Measurements from ENCODE around the gene IL16.

The IL16 gene

DNA sequence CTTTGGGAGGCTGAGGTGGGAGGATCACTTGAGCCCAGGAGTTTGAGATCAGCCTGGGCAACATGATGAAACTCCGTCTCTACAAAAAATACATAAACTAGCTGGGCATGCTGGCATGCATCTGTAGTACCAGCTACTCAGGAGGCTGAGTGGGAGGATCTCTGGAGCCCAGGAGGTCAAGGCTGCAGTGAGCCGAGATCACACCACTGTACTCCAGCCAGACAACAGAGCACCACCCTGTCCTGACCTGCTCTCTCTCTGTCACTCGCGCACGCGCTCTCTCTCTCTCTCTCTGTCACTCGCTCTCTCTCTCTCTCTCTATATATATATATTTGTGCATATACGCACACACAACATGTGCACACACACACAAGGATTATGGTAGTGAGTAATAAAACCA is 61.8 kb downstream of the IL16 start:
- no peaks in the 10 kb centered on the region for H3K9me3 ChIP-seq (ENCODE audit: insufficient read depth, low read depth, low read length)
- H3K9ac ChIP-seq (ENCODE audit: low read depth, low read length), result no peak overlapping the region
- H3K27me3 ChIP-seq (ENCODE audit: insufficient read depth, low read length), result no peaks in the 10 kb centered on the region
- H3K36me3 ChIP-seq (ENCODE audit: insufficient read depth, low read length), result no peaks in the 10 kb centered on the region
- WGBS, result 89% methylated on average over 6 of the region's 8 CpGs
- no peaks in the 10 kb centered on the region for H3K4me1 ChIP-seq (ENCODE audit: insufficient read depth, low read length)
- no peak overlapping the region for H3K27ac ChIP-seq (ENCODE audit: low read depth, low read length)
- H3K4me3 ChIP-seq (ENCODE audit: low read length), result no peak overlapping the region

DNA sequence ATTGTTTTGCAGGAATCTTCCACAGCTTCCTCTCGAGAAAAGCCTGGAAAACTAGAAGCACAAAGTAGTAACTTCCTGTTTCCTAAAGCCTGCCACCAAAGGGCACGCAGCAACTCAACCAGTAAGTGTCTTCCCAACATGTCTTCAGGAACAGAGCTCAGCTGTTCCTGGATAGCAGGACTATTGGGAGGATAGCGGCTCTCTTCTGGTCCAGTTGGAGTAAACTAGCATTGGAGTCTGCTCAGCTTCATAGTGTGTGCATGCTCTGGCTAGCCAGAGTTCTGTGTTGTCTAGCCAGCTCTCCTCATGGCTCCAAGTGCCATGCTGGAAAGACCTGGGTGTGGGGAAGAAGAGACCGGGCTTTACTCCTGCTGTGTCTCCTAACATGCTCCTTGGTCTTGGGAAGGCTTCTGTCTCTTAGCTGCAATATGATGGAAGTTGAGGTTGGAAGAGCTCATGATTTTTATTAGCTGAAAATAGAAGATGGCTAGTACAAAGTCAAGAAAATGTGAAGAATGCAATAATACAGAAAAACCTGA is 63.1 kb downstream of the IL16 start:
- Histone ChIP-seq H3K27ac (ENCODE audit: low read depth, low read length) (no peak overlapping the region), H3K27me3 (ENCODE audit: insufficient read depth, low read length) (no peaks in the 10 kb centered on the region), H3K9ac (ENCODE audit: low read depth, low read length) (no peak overlapping the region), H3K36me3 (ENCODE audit: insufficient read depth, low read length) (no peaks in the 10 kb centered on the region), H3K4me1 (ENCODE audit: insufficient read depth, low read length) (no peaks in the 10 kb centered on the region), H3K9me3 (ENCODE audit: insufficient read depth, low read depth, low read length) (no peaks in the 10 kb centered on the region), H3K4me3 (ENCODE audit: low read length) (no peak overlapping the region)
- WGBS, result 87% methylated on average over 4 of the region's 4 CpGs

DNA sequence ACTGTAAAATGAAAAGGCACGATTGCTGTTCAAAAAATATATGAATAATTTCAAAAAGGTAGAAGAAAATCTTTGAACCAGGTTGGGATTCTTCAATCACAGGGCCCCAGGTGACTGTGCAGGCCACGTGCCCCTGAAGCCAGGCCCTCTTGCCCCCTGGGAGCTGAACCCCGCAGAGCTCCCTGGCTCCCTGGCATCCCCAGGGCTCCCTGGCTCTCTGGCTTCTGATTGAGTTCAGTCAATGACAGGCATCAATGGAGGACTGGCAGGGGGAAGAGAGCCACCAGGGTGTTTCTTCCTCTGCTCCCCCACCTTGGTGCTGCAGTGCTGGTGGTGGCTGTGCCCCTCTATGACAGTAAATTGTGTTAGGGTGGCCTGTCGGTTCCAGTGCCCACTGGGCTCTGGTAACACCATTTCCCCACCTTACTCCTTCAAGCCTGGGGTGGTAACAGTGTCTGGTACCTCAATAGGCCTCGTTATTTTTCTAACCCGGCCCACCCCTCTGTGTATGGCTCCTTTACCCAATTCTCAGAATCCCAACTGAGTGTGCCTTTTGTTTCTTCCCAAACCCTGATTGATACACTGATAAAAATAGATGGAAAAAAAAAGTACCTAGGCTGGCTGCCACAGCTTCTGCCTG is 64.6 kb downstream of the IL16 start:
- Histone ChIP-seq H3K4me3 (ENCODE audit: low read length) (no peak overlapping the region), H3K9ac (ENCODE audit: low read depth, low read length) (no peak overlapping the region), H3K9me3 (ENCODE audit: insufficient read depth, low read depth, low read length) (no peaks in the 10 kb centered on the region), H3K27ac (ENCODE audit: low read depth, low read length) (no peak overlapping the region), H3K27me3 (ENCODE audit: insufficient read depth, low read length) (no peaks in the 10 kb centered on the region), H3K4me1 (ENCODE audit: insufficient read depth, low read length) (peaks cover 4% of the 10 kb centered on the region), H3K36me3 (ENCODE audit: insufficient read depth, low read length) (no peaks in the 10 kb centered on the region)
- 84% methylated on average over 6 of the region's 6 CpGs for WGBS

DNA sequence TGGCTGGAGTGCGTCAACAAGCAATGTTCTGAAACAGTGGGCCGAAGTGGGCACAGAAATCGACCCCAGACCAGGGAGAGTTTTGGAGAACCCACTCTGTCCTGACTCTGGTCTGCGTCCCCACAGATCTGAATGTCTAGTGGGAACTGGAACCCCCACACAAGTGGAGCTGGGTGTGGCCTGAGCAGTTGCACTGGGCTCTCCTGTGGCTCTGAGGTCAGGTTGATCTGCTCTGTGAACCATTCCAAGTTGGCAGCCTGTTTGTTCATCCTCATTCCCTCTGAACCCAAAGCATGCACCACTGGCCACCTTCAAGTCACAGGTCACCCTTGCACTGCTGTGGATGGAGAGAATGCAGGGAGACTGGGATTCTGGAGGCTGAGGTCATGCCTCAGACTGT is 66.8 kb downstream of the IL16 start:
- Histone ChIP-seq H3K27ac (ENCODE audit: low read depth, low read length) (no peak overlapping the region), H3K36me3 (ENCODE audit: insufficient read depth, low read length) (no peaks in the 10 kb centered on the region), H3K4me1 (ENCODE audit: insufficient read depth, low read length) (peaks cover 4% of the 10 kb centered on the region), H3K9me3 (ENCODE audit: insufficient read depth, low read depth, low read length) (no peaks in the 10 kb centered on the region), H3K4me3 (ENCODE audit: low read length) (no peak overlapping the region), H3K9ac (ENCODE audit: low read depth, low read length) (no peak overlapping the region), H3K27me3 (ENCODE audit: insufficient read depth, low read length) (no peaks in the 10 kb centered on the region)
- 96% methylated on average over 4 of the region's 4 CpGs for WGBS

DNA sequence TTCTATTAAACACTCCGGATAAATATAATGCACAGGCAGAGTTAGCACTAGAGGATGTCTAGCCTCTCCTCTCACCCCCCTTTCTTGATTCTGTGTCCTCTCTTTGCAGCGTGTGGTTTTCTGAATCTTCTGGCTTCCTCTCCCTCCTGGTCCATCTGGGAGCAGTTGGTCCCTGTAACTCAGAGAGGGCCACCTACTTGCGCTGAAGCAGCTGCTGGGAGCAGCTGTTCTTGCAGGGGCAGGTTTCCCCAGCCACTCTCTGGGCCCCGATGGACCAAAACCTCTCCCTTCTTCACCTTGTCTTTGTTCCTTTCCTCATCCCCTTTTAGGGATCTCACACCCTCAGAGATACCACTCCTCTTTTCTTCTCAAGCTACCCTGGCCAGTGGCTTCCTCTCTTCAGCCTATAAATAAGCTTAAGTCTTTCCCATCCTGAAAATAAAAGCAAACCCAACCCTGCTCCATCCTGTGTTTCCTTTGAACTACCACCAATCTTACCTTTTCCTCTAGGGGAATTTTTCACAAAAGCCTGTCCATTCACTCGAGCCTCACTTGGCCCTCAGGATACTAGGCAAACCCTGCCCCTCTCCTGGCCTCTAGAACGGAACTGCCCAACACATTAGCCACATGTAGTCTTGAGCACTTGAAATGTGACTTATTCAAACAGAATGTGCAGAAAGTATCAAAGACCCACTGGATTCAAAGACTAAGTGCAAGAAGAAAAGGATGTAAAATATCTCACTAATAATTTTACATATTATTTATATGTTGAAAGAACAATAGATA is 67.6 kb downstream of the IL16 start:
- H3K9me3 ChIP-seq (ENCODE audit: insufficient read depth, low read depth, low read length), result no peaks in the 10 kb centered on the region
- H3K27ac ChIP-seq (ENCODE audit: low read depth, low read length), result no peak overlapping the region
- H3K4me3 ChIP-seq (ENCODE audit: low read length), result no peak overlapping the region
- H3K36me3 ChIP-seq (ENCODE audit: insufficient read depth, low read length), result no peaks in the 10 kb centered on the region
- 93% methylated on average over 6 of the region's 6 CpGs for WGBS
- no peak overlapping the region for H3K9ac ChIP-seq (ENCODE audit: low read depth, low read length)
- peaks cover 4% of the 10 kb centered on the region for H3K4me1 ChIP-seq (ENCODE audit: insufficient read depth, low read length)
- no peaks in the 10 kb centered on the region for H3K27me3 ChIP-seq (ENCODE audit: insufficient read depth, low read length)

DNA sequence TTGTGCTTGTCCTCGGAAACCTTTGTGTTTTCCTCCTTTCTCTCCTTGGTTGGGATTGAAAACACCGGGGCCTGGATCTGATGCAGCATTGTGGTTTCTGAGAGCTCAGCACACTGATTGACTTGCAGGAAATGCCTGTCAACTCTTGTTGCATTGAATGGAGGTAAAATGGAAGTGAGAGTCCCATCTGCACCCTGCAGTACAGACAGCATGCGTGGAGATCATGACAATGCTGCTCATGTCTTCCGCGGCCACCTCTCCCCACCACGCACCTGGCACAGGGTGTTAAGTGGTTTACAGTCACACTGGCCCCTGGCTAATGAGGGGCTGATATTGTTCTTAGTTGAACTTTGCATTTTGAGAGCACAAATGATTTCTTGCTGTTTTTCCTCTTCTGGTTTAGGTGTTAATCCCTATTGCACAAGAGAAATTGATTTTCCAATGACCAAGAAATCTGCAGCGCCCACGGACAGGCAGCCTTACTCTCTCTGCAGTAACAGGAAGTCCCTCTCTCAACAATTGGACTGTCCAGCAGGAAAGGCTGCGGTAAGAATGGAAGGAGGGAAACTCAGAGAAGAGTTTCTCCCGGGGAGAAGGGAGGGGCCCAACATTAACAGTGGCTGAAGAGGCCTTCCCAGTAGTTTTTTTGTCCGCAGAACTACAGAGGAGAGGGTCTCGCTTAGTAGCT is 68.7 kb downstream of the IL16 start:
- Histone ChIP-seq H3K4me3 (ENCODE audit: low read length) (no peak overlapping the region), H3K27me3 (ENCODE audit: insufficient read depth, low read length) (no peaks in the 10 kb centered on the region), H3K4me1 (ENCODE audit: insufficient read depth, low read length) (peaks cover 4% of the 10 kb centered on the region), H3K36me3 (ENCODE audit: insufficient read depth, low read length) (no peaks in the 10 kb centered on the region), H3K9me3 (ENCODE audit: insufficient read depth, low read depth, low read length) (no peaks in the 10 kb centered on the region), H3K9ac (ENCODE audit: low read depth, low read length) (no peak overlapping the region), H3K27ac (ENCODE audit: low read depth, low read length) (no peak overlapping the region)
- 69% methylated on average over 12 of the region's 12 CpGs for WGBS

DNA sequence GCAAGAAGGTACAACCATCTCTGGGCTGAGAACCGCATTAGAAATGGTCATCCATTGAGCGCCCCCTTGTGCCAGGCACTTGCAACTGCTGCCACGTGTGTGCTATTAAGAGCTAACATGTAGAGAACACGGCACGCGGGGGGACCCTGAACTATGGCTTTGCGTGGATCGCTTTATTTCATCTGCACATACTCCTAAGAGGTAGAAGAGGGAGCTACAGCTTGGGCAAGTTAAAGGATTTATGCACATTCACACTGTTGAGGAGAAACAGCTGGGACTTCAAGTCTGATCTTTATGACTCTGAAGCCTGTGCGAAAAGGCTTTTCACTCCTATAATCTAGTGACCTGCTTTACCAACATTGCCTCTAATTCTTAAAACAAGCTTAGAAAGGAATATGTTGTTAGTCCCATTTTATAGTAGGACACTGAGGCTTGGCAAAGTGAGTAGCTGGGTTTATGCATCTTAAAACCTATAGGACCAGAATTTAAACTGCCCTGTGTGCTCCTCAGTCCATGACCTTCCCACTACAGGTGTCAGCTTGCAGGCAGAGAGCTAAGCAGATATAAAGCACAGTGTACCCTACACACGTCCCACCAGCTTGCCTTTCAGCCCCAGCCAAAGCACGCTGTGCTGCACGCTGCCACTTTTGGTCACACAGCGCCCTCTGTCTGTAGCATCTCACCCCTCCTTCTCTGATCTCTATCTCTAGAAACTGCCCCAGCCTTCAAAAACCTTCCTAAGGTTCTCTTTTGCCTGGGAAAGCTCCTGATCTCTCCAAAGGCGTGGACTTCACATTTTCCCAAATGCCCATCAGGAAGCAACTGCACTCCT is 69.5 kb downstream of the IL16 start:
- H3K4me1 ChIP-seq (ENCODE audit: insufficient read depth, low read length), result peaks cover 4% of the 10 kb centered on the region
- H3K27ac ChIP-seq (ENCODE audit: low read depth, low read length), result no peak overlapping the region
- H3K9ac ChIP-seq (ENCODE audit: low read depth, low read length), result no peak overlapping the region
- no peaks in the 10 kb centered on the region for H3K27me3 ChIP-seq (ENCODE audit: insufficient read depth, low read length)
- H3K36me3 ChIP-seq (ENCODE audit: insufficient read depth, low read length), result no peaks in the 10 kb centered on the region
- peak overlapping the region; percentile 35 for H3K4me3 ChIP-seq (ENCODE audit: low read length)
- 6% methylated on average over 14 of the region's 14 CpGs for WGBS
- H3K9me3 ChIP-seq (ENCODE audit: insufficient read depth, low read depth, low read length), result no peaks in the 10 kb centered on the region

DNA sequence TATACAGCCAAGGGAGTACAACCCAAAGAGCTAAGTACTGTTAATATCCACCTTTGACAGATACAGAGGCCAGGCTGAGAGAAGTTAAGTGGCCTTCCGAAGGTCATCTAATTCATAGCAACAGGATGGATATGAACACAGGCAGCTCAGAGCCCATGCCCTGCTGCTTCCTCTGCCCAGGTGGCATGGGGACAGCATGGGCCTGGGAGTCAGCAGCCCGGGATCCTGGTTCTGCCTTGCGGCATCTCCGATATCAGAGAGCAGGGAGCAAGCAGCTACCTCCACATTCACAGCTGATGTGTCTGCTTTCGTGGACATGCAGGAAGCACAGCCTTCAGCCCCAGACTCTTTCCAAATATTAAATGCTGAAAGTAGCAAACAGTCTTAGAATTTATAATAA is 71.7 kb downstream of the IL16 start:
- Histone ChIP-seq H3K27me3 (ENCODE audit: insufficient read depth, low read length) (no peaks in the 10 kb centered on the region), H3K9me3 (ENCODE audit: insufficient read depth, low read depth, low read length) (no peaks in the 10 kb centered on the region), H3K36me3 (ENCODE audit: insufficient read depth, low read length) (no peaks in the 10 kb centered on the region), H3K9ac (ENCODE audit: low read depth, low read length) (no peak overlapping the region), H3K27ac (ENCODE audit: low read depth, low read length) (no peak overlapping the region), H3K4me1 (ENCODE audit: insufficient read depth, low read length) (peaks cover 4% of the 10 kb centered on the region), H3K4me3 (ENCODE audit: low read length) (no peak overlapping the region)
- 97% methylated on average over 5 of the region's 5 CpGs for WGBS

DNA sequence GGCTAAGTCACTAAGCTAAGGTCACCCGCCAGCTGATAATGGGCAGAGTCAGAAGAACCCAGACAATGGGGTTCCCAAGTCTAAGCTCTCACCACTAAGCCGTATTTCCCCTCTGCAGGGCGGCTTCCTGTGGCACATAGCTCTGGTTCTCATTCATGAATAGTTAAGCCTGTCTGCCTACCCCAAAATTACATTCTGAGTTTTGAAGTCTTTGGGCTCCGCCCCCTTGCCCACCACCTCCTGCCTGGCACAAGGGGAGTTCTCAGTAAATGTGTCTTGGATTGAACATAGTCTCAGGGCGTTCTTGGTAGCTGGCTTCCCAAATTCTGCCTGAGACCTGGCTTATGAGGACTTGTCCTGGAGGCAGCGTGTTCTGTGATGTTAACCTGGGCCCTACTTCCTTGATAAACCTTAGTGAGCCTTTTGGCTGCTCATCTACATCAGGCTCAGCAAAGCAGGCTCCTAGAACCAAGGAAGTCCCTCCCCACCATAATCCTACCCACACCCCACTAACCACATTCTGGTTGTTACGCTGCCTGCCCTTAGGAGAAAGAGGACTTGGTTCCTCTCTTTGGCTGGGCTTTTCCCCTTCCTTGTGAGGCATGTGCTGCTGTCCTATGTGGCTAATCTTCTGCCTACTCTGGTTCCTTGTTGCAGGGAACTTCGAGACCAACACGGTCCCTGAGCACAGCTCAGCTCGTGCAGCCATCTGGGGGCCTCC is 72.4 kb downstream of the IL16 start:
- no peak overlapping the region for H3K9ac ChIP-seq (ENCODE audit: low read depth, low read length)
- H3K9me3 ChIP-seq (ENCODE audit: insufficient read depth, low read depth, low read length), result no peaks in the 10 kb centered on the region
- peaks cover 4% of the 10 kb centered on the region for H3K4me1 ChIP-seq (ENCODE audit: insufficient read depth, low read length)
- 91% methylated on average over 10 of the region's 10 CpGs for WGBS
- H3K4me3 ChIP-seq (ENCODE audit: low read length), result no peak overlapping the region
- H3K36me3 ChIP-seq (ENCODE audit: insufficient read depth, low read length), result no peaks in the 10 kb centered on the region
- no peak overlapping the region for H3K27ac ChIP-seq (ENCODE audit: low read depth, low read length)
- no peaks in the 10 kb centered on the region for H3K27me3 ChIP-seq (ENCODE audit: insufficient read depth, low read length)

DNA sequence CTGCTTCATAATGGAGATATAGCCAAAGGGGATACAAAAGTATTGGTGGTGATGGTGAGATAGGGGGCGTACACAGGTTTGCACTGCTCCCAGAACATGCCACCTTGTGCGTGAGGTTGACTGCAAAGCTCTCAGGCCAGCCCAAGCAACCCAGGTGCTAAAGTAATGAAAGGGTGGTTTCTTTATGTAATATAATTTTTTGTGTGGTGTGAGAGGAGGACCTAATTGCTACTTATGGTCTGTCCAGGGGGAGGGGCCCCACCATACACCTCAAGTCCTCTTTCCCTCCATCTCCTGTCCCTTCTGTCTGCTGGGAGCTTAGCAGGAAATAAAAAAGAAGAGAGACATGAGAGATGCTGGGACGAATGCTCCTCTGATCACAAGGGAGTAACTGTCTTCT is 73.5 kb downstream of the IL16 start:
- Histone ChIP-seq H3K4me1 (ENCODE audit: insufficient read depth, low read length) (peaks cover 8% of the 10 kb centered on the region), H3K27ac (ENCODE audit: low read depth, low read length) (no peak overlapping the region), H3K9ac (ENCODE audit: low read depth, low read length) (no peak overlapping the region), H3K27me3 (ENCODE audit: insufficient read depth, low read length) (no peaks in the 10 kb centered on the region), H3K4me3 (ENCODE audit: low read length) (no peak overlapping the region), H3K9me3 (ENCODE audit: insufficient read depth, low read depth, low read length) (no peaks in the 10 kb centered on the region), H3K36me3 (ENCODE audit: insufficient read depth, low read length) (no peaks in the 10 kb centered on the region)
- WGBS, result 87% methylated on average over 3 of the region's 3 CpGs

Measured in HUES64 (cell line).